ENCODE data around the gene DUT.

DUT gene

GRCh38 chr15:48292458-48292857 is 38.8 kb upstream of the DUT start:
- TF ChIP-seq, protein P1, sequence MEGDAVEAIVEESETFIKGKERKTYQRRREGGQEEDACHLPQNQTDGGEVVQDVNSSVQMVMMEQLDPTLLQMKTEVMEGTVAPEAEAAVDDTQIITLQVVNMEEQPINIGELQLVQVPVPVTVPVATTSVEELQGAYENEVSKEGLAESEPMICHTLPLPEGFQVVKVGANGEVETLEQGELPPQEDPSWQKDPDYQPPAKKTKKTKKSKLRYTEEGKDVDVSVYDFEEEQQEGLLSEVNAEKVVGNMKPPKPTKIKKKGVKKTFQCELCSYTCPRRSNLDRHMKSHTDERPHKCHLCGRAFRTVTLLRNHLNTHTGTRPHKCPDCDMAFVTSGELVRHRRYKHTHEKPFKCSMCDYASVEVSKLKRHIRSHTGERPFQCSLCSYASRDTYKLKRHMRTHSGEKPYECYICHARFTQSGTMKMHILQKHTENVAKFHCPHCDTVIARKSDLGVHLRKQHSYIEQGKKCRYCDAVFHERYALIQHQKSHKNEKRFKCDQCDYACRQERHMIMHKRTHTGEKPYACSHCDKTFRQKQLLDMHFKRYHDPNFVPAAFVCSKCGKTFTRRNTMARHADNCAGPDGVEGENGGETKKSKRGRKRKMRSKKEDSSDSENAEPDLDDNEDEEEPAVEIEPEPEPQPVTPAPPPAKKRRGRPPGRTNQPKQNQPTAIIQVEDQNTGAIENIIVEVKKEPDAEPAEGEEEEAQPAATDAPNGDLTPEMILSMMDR (IDR thresholded peaks at IDR 0.05) = no peak
- no peak for TF ChIP-seq ZFX (IDR thresholded peaks at IDR 0.05; ENCODE audit: borderline replicate concordance)
- H3K27ac ChIP-seq = no peak overlapping the region

- H3K27ac ChIP-seq = no peak overlapping the region
- TF ChIP-seq, protein P1 (IDR thresholded peaks at IDR 0.05) = no peak
- TF ChIP-seq ZFX (IDR thresholded peaks at IDR 0.05; ENCODE audit: borderline replicate concordance) = no peak
These were observed 33.6 kb upstream of the DUT start for GRCh38 chr15:48297668-48298067.

- no peak overlapping the region for H3K27ac ChIP-seq
- TF ChIP-seq, protein P1 (IDR thresholded peaks at IDR 0.05) = no peak
- no peak for TF ChIP-seq ZFX (IDR thresholded peaks at IDR 0.05; ENCODE audit: borderline replicate concordance)
These were observed 32.3 kb upstream of the DUT start for GRCh38 chr15:48298914-48299313.

GRCh38 chr15:48300038-48300437 is 31.2 kb upstream of the DUT start:
- TF ChIP-seq, protein P1 (IDR thresholded peaks at IDR 0.05) = no peak
- TF ChIP-seq ZFX (IDR thresholded peaks at IDR 0.05; ENCODE audit: borderline replicate concordance) = no peak
- H3K27ac ChIP-seq = no peak overlapping the region

DNA sequence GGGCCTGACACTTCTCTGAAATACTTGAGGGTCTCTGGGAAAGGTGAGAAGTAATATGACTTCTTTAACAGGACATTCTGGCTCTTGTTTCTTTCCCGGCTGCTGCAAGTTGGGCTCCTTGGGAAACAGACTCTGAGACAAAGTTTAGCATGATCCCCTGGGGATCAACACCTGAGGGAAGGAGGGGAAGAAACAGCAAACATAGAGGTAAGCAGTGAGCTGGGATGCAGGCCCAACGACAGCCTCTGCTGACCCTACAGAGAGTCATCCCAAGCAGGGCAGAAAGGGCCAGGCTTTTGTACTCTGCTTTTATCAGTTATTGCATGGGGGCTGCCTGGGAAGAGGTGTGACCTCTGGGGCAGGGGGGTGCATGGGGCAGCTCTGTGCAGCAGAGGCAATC is 26.8 kb upstream of the DUT start:
- H3K27ac ChIP-seq = no peak overlapping the region
- TF ChIP-seq, protein P1 (IDR thresholded peaks at IDR 0.05) = no peak
- TF ChIP-seq ZFX (IDR thresholded peaks at IDR 0.05; ENCODE audit: borderline replicate concordance) = no peak

GRCh38 chr15:48306639-48307038 is 24.6 kb upstream of the DUT start:
- TF ChIP-seq, protein P1 (IDR thresholded peaks at IDR 0.05) = no peak
- no peak for TF ChIP-seq ZFX (IDR thresholded peaks at IDR 0.05; ENCODE audit: borderline replicate concordance)
- H3K27ac ChIP-seq = no peak overlapping the region

GRCh38 chr15:48307586-48307985 is 23.6 kb upstream of the DUT start:
- no peak overlapping the region for H3K27ac ChIP-seq
- TF ChIP-seq, protein P1 (IDR thresholded peaks at IDR 0.05) = no peak
- no peak for TF ChIP-seq ZFX (IDR thresholded peaks at IDR 0.05; ENCODE audit: borderline replicate concordance)
